ENCODE measurements around the gene SLC16A10. TPM values are rescaled to one million over a fixed set of nuclear protein-coding genes. Genes with fewer than 3 reads are reported as not detected.

Gene SLC16A10
- total and polyA plus RNA-seq, 2 donors (not counting 3 experiments of a cell fraction or from before 2014, with no cell fraction given) = not detected

GRCh38 chr6:111057074-111057752, 30.1 kb upstream of the SLC16A10 start:
- ChIA-PET CTCF (interaction anchor here (0.6 to 4.1 kb wide), 25 partner anchors 9 to 548 kb away, joined by 3 to 64 read pairs (median 4); partner anchors contain the start of gene TRAF3IP2), POLR2A (no interaction called here)
- FAIRE-seq (peak; percentile 70), DNase-seq (ENCODE audit: low read depth, low spot score) (peak; percentile 49)
- H2AFZ ChIP-seq (ENCODE audit: low read depth, low read length) = no peak overlapping the region
- BruUV-seq (replicated peaks) = no TSS peak
- H3K4me3 ChIP-seq (replicated peaks in 1 of 3; ENCODE audit: insufficient read depth in 1 of 3, low read depth in 1 of 3, low read length in 3 of 3) = no peak overlapping the region
- no peaks in the 10 kb centered on the region for H4K20me1 ChIP-seq (replicated peaks; ENCODE audit: control insufficient read depth, extremely low read depth, insufficient read depth, low read length)
- no peaks in the 10 kb centered on the region for H3K36me3 ChIP-seq (ENCODE audit: control insufficient read depth in 2 of 2, extremely low read depth in 1 of 2, insufficient read depth in 2 of 2, low read length in 2 of 2)
- H3K79me2 ChIP-seq (ENCODE audit: control insufficient read depth, insufficient read depth, low read length) = no peaks in the 10 kb centered on the region
- intact Hi-C loops (cut with micrococcal nuclease) = loop anchor here (1.0 kb wide), 2 partner anchors 153 to 986 kb away; no protein-coding TSS in a partner anchor
- no peak overlapping the region for H3K9ac ChIP-seq (replicated peaks; ENCODE audit: extremely low read depth, insufficient read depth, low read length)
- TF ChIP-seq MYC (IDR thresholded peaks at IDR 0.05; ENCODE audit: low read depth, low read length) (no peak), GATA2 (IDR thresholded peaks at IDR 0.05; ENCODE audit: insufficient read depth, insufficient read length, low read depth, low read length) (no peak), MAX (IDR thresholded peaks at IDR 0.05; ENCODE audit: insufficient read depth, insufficient read length) (no peak), POLR2AphosphoS5 (IDR thresholded peaks at IDR 0.05; ENCODE audit: insufficient read depth, low read depth, low read length) (no peak), EZH2 (IDR thresholded peaks at IDR 0.05; ENCODE audit: borderline replicate concordance, low read depth, low read length, severe bottlenecking) (no peak), POLR2A (IDR thresholded peaks at IDR 0.05; ENCODE audit: low read depth, low read length) (no peak)
- TF ChIP-seq, protein P1, sequence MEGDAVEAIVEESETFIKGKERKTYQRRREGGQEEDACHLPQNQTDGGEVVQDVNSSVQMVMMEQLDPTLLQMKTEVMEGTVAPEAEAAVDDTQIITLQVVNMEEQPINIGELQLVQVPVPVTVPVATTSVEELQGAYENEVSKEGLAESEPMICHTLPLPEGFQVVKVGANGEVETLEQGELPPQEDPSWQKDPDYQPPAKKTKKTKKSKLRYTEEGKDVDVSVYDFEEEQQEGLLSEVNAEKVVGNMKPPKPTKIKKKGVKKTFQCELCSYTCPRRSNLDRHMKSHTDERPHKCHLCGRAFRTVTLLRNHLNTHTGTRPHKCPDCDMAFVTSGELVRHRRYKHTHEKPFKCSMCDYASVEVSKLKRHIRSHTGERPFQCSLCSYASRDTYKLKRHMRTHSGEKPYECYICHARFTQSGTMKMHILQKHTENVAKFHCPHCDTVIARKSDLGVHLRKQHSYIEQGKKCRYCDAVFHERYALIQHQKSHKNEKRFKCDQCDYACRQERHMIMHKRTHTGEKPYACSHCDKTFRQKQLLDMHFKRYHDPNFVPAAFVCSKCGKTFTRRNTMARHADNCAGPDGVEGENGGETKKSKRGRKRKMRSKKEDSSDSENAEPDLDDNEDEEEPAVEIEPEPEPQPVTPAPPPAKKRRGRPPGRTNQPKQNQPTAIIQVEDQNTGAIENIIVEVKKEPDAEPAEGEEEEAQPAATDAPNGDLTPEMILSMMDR (IDR thresholded peaks at IDR 0.05; ENCODE audit: extremely low read depth in 1 of 2, insufficient read depth in 1 of 2, low read depth in 1 of 2, low read length in 2 of 2) = peak; percentile 56 to 64
- H3K9me1 ChIP-seq (replicated peaks; ENCODE audit: control insufficient read depth, extremely low read depth, insufficient read depth, low read length) = no peaks in the 10 kb centered on the region
- H3K27me3 ChIP-seq (ENCODE audit: control insufficient read depth in 2 of 2, insufficient read depth in 2 of 2, low read length in 2 of 2) = peaks cover 7 to 9% of the 10 kb centered on the region in 2 experiments
- H3K27ac ChIP-seq (ENCODE audit: insufficient read depth, low read depth, low read length) = no peak overlapping the region
- no peaks in the 10 kb centered on the region for H3K9me3 ChIP-seq (replicated peaks; ENCODE audit: control insufficient read depth, insufficient read depth, low read length)
- dilution Hi-C loops (cut with MboI; ENCODE audit: extremely low pct_ligation_motif_present, low sequenced_read_pairs) = no loop called here
- no peaks in the 10 kb centered on the region for H3K4me1 ChIP-seq (ENCODE audit: control insufficient read depth, extremely low read depth, insufficient read depth, low read length)
- no peak overlapping the region for H3K4me2 ChIP-seq (ENCODE audit: insufficient read depth, low read length)

All from endothelial cell of umbilical vein (primary cell).